SHP77 treated with DMSO at 0.1 percent for 48 hours (cell line): ENCODE measurements around the gene LRRC3.

Experiments used
- DNase-seq: peaks from one replicate; lab custom pipeline; 2025; lab: John Stamatoyannopoulos, UW

Gene LRRC3

DNA sequence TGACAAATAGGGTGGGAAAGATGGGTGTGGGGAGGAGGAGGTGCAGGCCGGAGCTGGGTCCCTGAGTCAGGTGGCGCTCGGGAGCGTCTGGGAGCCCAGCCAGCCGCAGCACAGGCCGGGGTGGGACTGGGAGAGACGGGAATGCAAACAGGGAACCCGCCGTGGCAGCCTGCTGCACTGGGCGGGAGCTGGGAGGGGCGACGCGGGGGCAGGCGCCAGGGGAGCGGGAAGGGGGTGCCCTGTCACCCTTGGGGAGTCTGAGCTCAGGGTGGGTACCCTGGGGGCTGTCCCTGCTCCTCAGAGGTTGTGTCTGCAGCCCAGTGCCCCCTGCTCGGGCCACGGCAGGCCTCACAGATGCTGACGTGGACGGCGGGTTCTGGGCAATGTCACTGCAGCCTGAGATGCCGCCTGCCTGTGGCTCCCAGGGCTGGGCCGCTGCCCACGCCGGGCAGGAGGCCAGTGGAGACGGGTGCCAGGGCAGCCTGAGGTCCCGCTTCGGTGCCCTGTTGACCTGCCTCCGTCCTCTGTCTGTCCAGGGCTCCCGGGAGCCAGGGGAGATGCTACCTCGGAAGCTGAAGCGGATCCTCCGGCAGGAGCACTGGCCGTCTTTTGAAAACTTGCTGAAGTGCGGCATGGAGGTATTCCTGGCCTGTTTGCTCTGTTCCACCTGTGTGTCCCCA lies 16.6 kb upstream of the LRRC3 start:
- DNase-seq = no peak

DNA sequence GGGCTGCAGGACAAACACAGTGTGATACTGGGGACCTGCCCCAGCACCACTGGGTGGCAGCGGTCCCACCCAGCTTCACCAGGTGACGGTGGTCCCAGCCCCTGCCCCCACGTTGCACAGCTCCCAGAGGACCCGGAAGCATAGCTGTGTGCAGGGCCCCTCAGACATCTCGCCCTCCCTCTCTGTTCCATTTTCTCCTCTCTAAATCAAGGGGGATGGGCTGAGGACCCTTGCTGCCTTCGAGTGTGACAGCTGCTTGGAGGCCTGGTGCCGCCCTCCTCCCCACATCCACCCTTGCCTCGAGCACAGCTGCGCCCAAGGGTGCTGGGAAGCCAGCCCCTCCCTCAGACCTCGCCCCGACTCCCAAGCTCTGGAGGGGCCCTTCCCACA lies 16.1 kb upstream of the LRRC3 start:
- no peak for DNase-seq

DNA sequence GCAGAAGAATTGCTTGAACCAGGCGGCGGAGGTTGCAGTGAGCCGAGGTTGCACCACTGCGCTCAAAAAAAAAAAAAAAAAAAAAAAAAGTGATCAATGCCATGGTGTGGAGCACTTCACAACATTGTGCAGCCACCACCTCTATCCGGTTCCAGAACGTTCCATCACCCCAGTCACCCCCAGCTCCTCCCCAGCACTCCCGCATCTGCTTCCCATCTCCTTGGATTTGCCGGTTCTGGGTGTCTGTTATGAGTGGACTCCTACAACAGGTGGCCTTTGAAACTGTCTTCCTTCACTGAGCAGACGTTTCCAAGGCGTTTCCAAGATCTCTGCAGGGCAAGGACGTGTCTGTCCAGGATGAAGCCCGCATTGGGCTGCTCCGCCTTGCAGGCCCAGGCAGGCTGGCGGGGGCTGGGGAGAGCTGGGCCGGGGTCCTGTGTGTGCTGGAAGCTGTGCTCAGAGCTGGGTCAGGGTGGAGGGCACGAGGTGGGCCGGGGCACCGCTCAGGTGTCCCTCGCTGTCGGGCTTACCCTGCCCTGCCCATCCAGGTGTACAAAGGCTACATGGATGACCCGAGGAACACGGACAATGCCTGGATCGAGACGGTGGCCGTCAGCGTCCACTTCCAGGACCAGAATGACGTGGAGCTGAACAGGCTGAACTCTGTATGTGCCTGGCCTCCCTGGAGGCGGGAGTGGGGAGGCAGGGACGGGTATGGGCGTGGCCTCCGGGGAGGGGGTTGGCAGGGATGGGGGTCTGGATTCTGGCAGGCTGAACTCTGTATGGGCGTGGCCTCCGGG lies 14.9 kb upstream of the LRRC3 start:
- DNase-seq = no peak

DNA sequence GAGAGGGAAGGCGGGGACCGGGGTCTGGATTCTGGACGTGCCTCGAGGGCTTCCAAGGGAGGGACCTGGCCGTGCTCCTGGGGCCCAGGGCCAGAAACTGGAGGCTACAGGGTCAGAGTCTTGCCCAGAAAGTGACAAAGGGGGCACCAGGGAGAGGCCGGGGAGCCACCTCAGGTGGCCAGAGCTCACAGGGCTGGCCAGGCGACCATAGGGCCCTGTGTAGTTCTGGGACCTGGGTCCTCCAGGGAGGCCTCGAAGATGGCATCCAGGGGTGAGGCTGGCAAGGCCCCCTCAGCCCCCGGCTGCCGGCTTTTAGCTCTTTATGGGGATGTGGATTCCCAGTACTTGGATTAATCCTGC lies 14.3 kb upstream of the LRRC3 start:
- DNase-seq = no peak

DNA sequence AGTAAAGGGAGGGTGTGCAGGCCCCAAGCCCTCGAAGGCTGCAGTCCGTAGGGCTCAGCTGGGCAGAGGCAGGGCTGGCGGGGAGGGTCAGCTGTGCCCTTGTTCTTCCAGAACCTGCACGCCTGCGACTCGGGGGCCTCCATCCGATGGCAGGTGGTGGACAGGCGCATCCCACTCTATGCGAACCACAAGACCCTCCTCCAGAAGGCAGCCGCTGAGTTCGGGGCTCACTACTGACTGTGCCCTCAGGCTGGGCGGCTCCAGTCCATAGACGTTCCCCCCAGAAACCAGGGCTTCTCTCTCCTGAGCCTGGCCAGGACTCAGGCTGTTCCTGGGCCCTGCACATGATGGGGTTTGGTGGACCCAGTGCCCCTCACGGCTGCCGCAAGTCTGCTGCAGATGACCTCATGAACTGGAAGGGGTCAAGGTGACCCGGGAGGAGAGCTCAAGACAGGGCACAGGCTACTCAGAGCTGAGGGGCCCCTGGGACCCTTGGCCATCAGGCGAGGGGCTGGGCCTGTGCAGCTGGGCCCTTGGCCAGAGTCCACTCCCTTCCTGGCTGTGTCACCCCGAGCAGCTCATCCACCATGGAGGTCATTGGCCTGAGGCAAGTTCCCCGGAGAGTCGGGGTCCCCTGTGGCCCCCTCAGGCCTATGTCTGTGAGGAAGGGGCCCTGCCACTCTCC lies 13.6 kb upstream of the LRRC3 start:
- DNase-seq = no peak

GRCh38 chr21:44442266-44443125 lies 12.8 kb upstream of the LRRC3 start:
- no peak for DNase-seq

- DNase-seq = no peak
Measured at GRCh38 chr21:44443291-44443890, 11.9 kb upstream of the LRRC3 start.

DNA sequence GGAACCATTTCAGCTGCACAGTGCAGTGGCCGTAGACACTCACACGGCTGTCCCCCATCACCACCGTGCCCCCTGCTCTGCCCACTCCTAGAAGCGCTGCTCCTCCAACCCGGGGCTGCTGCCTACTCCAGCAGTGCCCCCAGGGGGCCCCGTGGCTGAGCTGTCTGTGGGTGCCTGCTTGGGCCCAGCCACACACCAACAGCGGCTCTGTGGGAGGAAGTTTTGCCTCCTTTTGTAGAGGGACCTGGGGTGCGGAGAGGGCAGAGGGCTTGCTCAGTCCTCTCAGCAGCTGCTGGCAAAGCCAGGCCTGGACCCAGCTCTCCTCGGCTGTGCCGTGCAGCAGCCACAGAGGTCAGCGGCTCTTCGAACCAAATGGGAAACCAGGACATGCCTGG lies 11.4 kb upstream of the LRRC3 start:
- DNase-seq = no peak

DNA sequence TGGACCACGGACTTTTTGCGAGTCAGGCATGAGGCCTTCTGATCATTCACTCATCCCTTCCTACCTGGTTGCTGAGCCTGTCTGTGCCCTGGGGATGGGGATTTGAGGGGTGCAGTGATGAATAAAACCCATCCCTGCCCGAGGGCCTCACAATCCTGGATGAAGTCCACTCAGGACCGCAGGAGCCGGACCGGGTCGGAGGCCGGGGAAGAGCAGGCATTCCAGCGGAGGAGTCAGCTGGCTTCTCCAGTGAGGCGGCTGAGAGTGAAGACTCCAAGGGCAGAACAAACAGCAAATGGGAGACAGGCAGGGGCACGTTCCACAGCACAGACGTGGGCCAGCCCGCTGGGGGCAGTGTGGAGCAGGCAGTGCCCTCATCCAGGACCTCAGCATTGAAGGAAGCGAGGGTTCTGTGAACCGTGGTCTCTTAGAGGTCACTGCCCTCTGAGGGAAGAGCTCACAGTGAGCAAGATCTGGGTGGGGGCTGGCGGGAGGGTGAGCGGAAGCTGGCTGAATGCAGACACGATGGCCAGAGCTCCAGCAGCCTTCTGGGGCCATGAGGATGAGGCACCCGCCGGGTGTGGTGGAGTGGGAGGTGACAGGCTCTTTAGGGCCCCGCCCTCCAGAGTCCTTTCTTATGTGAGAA lies 10.9 kb upstream of the LRRC3 start:
- no peak for DNase-seq

DNA sequence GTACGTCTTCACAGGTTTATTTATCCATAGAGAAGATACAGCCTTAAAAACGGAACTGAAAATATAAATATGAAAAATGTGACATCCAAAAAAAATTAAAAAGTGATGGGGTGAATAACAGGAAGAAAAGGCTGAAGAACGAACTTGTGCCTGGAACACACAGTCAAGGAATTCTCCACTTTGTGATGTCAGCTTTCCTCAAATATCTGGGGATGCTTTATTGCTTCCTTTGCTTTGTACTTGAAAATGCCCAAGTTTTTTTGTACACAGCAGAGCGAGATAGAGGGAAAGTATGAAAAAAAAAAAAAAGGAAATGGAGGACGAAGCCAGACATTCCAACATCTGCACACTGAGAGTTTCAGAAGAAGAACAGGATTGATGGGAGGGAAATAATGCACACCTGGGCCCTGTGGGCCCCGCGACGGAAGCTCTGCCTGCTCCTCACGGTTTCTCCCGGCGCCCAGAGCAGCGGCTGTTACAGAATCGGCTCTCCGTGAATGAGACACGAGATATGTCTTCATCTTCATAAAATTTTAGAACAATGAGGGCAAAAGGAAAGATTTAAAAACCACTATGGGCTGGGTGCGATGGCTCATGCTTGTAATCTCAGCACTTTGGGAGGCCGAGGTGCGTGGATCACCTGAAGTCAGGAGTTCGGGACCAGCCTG lies 10.0 kb upstream of the LRRC3 start:
- no peak for DNase-seq

- DNase-seq = no peak
Measured at GRCh38 chr21:44448651-44449131, 6.6 kb upstream of the LRRC3 start.

DNA sequence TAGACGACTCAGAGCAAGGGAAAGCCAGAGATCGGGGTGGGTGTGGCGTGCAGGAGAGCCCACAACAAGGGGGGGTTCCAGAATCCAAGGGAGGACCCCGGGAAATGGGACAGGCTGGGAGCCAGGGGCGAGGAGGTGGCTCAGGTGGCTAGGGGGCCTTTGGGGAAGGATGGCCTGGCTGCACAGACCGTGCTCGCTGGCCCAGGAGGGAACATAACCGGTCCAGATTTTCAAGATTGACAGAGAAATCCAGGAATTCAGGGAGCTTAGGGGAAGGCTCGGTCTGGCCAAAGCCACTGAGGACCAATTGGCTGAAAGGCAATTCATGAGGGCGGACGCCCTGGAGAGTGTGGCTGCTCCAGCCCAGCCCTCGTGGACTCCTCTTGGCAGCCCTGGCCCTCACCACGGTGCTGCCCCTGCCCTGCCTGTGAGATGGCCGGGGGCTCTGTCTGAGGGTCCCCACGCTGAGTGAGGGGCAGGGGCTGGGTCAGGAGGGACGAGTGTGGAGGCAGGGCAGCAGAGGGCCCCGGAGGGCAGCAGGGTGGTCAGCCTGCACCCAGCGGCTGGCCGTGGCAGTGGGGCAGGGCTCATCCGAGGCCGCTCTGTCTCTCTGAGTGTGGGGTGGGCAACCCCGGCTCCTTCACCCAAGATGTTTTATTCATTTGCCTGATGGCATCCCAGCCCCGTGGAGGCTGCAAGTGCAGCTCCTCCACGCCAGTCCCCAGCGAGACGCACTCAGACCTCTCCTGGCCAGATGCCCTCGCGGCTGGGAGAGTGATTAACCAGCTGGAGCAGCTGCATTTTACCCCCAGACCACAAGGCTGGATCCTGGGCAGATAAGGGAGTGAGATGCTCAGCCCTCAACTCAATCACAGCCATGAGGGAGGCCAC lies 5.6 kb upstream of the LRRC3 start:
- no peak for DNase-seq

GRCh38 chr21:44450402-44450801 lies 4.9 kb upstream of the LRRC3 start:
- no peak for DNase-seq

DNA sequence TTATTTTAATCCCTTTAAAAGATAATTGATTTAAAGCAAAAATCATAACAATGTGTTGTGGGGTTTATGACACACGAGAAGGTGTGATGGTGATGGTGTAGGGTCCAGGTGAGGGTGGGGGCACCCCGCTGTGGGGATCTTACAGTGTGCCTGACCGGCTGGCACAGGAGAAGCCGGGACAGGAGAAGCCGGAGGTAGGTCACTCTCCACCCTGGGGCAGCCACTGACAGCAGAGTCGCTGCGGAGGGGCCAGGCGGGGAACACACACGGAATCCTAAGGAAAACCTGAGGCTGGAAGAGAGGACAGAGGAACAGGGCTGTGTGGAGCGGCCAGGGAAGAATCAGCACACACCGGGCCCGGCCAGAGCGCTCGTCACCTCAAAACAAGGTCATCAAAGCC lies 4.3 kb upstream of the LRRC3 start:
- no peak for DNase-seq

DNA sequence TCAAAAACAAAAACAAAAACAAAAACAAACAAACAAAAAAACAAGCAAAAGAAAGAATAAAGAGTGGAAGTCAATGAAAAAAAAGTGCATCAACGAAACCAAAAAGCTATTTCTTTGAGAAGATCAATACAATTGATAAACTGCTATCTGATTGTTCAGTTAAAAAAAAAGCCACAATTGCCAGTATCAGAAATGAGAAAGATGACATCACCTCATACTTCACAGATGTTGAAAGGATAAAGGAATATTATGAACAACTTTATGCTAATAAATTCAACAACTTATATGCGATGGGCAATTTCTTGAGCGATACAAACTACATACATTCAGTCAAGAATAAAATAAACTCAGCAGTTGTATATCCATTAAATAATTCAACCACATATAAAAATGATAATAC lies 2.2 kb upstream of the LRRC3 start:
- DNase-seq = no peak

GRCh38 chr21:44454058-44454457 lies 1.3 kb upstream of the LRRC3 start:
- DNase-seq = no peak

DNA sequence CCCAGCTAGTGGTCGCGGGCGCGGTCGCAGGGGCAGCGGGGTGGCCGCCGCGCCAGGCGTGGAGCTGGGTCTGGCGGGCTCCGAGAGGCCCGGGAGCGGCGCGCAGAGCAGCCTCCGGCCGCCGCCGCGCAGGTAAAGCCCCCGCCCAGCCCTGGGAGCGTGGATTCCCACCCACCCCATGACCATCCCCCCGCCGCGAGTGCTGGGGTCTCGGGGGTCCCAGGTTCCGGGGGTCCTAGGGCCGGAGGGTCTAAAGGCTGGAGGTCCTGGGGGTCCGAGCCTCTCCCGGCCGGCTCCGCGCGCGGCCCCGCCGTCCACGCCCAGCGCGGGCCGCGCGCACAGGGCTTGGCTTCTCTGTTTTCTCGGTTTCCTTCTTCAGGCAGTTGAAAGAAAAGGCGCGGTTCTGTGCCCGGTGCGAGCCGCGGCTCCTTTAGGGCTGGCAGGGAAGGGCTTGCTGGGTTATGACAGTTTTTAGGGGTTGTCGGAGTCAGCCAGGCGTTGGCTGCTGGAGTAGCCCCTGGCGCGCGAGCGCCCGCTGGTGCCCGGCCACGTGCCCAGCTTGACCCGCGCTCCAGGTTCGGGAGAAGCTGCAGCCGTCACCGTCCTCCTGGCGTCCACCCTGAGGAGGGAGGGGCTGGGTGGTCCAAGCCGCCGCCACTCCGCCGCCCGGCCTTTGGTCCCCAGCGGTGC lies 359 bp downstream of the LRRC3 start:
- no peak for DNase-seq

GRCh38 chr21:44456214-44456914 lies 1.1 kb downstream of the LRRC3 start:
- no peak for DNase-seq
